HUES64 (cell line): ENCODE results near the gene PKD1L1.

Experiments
- H3K27ac ChIP-seq: 2 replicates; pipeline ENCODE4 v1.7.0; 2013; ENCODE audit warnings: low read depth, low read length, inconsistent platforms
- H3K27me3 ChIP-seq: 2 replicates; pipeline ENCODE4 v1.6.1; 2013; ENCODE audit warnings: mild to moderate bottlenecking, low read length; ENCODE audit not compliant: insufficient read depth
- H3K36me3 ChIP-seq: 2 replicates; pipeline ENCODE4 v1.6.1; 2013; ENCODE audit warnings: mild to moderate bottlenecking, low read length; ENCODE audit not compliant: insufficient read depth
- H3K4me1 ChIP-seq: 2 replicates; pipeline ENCODE4 v1.6.1; 2013; ENCODE audit warnings: mild to moderate bottlenecking, low read length, moderate library complexity; ENCODE audit not compliant: insufficient read depth
- H3K4me3 ChIP-seq: 2 replicates; pipeline ENCODE4 v1.5.1; 2013; ENCODE audit warnings: mild to moderate bottlenecking, low read length, moderate library complexity
- H3K9ac ChIP-seq: 2 replicates; pipeline ENCODE4 v1.6.1; 2013; ENCODE audit warnings: mild to moderate bottlenecking, low read depth, low read length
- H3K9me3 ChIP-seq: 2 replicates; pipeline ENCODE4 v1.6.1; 2013; ENCODE audit warnings: low read depth, low read length; ENCODE audit not compliant: insufficient read depth
- WGBS: fragments of 150-250, 120-280 bp; methylation state at CpG from one replicate; pipeline ENCODE4 v1.1.7; 2013; ENCODE audit warnings: missing lambda C conversion rate; 5-methylcytosine and 5-hydroxymethylcytosine counted together

PKD1L1 gene

GRCh38 chr7:47895026-47895425 is 53.2 kb downstream of the PKD1L1 start:
- WGBS = 89% methylated on average over 2 of the region's 2 CpGs

GRCh38 chr7:47893721-47894365 is 54.4 kb downstream of the PKD1L1 start:
- no peak overlapping the region for H3K27ac ChIP-seq
- peaks cover 17% of the 10 kb centered on the region for H3K4me1 ChIP-seq
- no peaks in the 10 kb centered on the region for H3K27me3 ChIP-seq
- H3K9ac ChIP-seq = no peak overlapping the region
- H3K4me3 ChIP-seq = no peak overlapping the region
- WGBS = 94% methylated on average over 15 of the region's 15 CpGs
- no peaks in the 10 kb centered on the region for H3K9me3 ChIP-seq
- H3K36me3 ChIP-seq = no peaks in the 10 kb centered on the region

More at GRCh38 chr7:47895026-47895425, 53.2 kb downstream of the PKD1L1 start:
- Histone ChIP-seq H3K27ac (no peak overlapping the region), H3K27me3 (no peaks in the 10 kb centered on the region), H3K36me3 (no peaks in the 10 kb centered on the region), H3K9ac (no peak overlapping the region), H3K9me3 (no peaks in the 10 kb centered on the region), H3K4me1 (peaks cover 17% of the 10 kb centered on the region), H3K4me3 (no peak overlapping the region)

- H3K9me3 ChIP-seq = no peaks in the 10 kb centered on the region
These were observed 55.0 kb downstream of the PKD1L1 start for GRCh38 chr7:47893238-47893637.

GRCh38 chr7:47890606-47891005 is 57.7 kb downstream of the PKD1L1 start:
- H3K27me3 ChIP-seq = no peaks in the 10 kb centered on the region
- no peak overlapping the region for H3K4me3 ChIP-seq
- H3K9ac ChIP-seq = no peak overlapping the region
- H3K27ac ChIP-seq = no peak overlapping the region
- no peaks in the 10 kb centered on the region for H3K9me3 ChIP-seq
- 92% methylated on average over 9 of the region's 9 CpGs for WGBS
- H3K4me1 ChIP-seq = no peaks in the 10 kb centered on the region
- H3K36me3 ChIP-seq = no peaks in the 10 kb centered on the region

More at GRCh38 chr7:47893238-47893637, 55.0 kb downstream of the PKD1L1 start:
- Histone ChIP-seq H3K27me3 (no peaks in the 10 kb centered on the region), H3K27ac (no peak overlapping the region), H3K4me1 (peaks cover 17% of the 10 kb centered on the region), H3K36me3 (no peaks in the 10 kb centered on the region), H3K4me3 (no peak overlapping the region), H3K9ac (no peak overlapping the region)
- WGBS = 77% methylated on average over 10 of the region's 10 CpGs

- 94% methylated on average over 8 of the region's 8 CpGs for WGBS
- Histone ChIP-seq H3K36me3 (no peaks in the 10 kb centered on the region), H3K4me3 (no peak overlapping the region), H3K27ac (no peak overlapping the region), H3K9ac (no peak overlapping the region), H3K9me3 (no peaks in the 10 kb centered on the region), H3K27me3 (no peaks in the 10 kb centered on the region), H3K4me1 (no peaks in the 10 kb centered on the region)
These were observed 58.1 kb downstream of the PKD1L1 start for GRCh38 chr7:47890125-47890524.

GRCh38 chr7:47889723-47890122 is 58.5 kb downstream of the PKD1L1 start:
- H3K9me3 ChIP-seq = no peaks in the 10 kb centered on the region
- 94% methylated on average over 7 of the region's 7 CpGs for WGBS

GRCh38 chr7:47888371-47889265 is 59.6 kb downstream of the PKD1L1 start:
- WGBS = 94% methylated on average over 18 of the region's 18 CpGs

More at GRCh38 chr7:47889723-47890122, 58.5 kb downstream of the PKD1L1 start:
- H3K4me1 ChIP-seq = no peaks in the 10 kb centered on the region
- no peak overlapping the region for H3K9ac ChIP-seq
- no peak overlapping the region for H3K4me3 ChIP-seq
- no peaks in the 10 kb centered on the region for H3K36me3 ChIP-seq
- no peak overlapping the region for H3K27ac ChIP-seq
- H3K27me3 ChIP-seq = no peaks in the 10 kb centered on the region

GRCh38 chr7:47887016-47887640 is 61.1 kb downstream of the PKD1L1 start:
- Histone ChIP-seq H3K27ac (no peak overlapping the region), H3K4me1 (no peaks in the 10 kb centered on the region), H3K27me3 (no peaks in the 10 kb centered on the region), H3K36me3 (no peaks in the 10 kb centered on the region), H3K9ac (no peak overlapping the region), H3K9me3 (no peaks in the 10 kb centered on the region), H3K4me3 (no peak overlapping the region)
- WGBS = 94% methylated on average over 7 of the region's 7 CpGs

More at GRCh38 chr7:47888371-47889265, 59.6 kb downstream of the PKD1L1 start:
- Histone ChIP-seq H3K27me3 (no peaks in the 10 kb centered on the region), H3K4me3 (no peak overlapping the region), H3K4me1 (no peaks in the 10 kb centered on the region), H3K36me3 (no peaks in the 10 kb centered on the region), H3K27ac (no peak overlapping the region), H3K9ac (no peak overlapping the region), H3K9me3 (no peaks in the 10 kb centered on the region)

GRCh38 chr7:47885987-47886811 is 62.1 kb downstream of the PKD1L1 start:
- WGBS = 92% methylated on average over 11 of the region's 12 CpGs
- H3K4me1 ChIP-seq = no peaks in the 10 kb centered on the region
- no peaks in the 10 kb centered on the region for H3K9me3 ChIP-seq
- no peaks in the 10 kb centered on the region for H3K27me3 ChIP-seq
- H3K27ac ChIP-seq = no peak overlapping the region
- H3K4me3 ChIP-seq = no peak overlapping the region
- H3K36me3 ChIP-seq = no peaks in the 10 kb centered on the region
- H3K9ac ChIP-seq = no peak overlapping the region

- Histone ChIP-seq H3K9ac (no peak overlapping the region), H3K4me3 (no peak overlapping the region), H3K36me3 (no peaks in the 10 kb centered on the region), H3K27me3 (no peaks in the 10 kb centered on the region), H3K9me3 (no peaks in the 10 kb centered on the region), H3K4me1 (no peaks in the 10 kb centered on the region), H3K27ac (no peak overlapping the region)
- 93% methylated on average over 10 of the region's 10 CpGs for WGBS
These were observed 62.8 kb downstream of the PKD1L1 start for GRCh38 chr7:47885309-47885986.
